DOHH2 (cell line): ENCODE data around the gene CCBE1.

Experiments used
- EZH2phosphoT487 ChIP-seq: fragments of 200-600 bp; sonication (generic); IDR thresholded peaks from 2 replicates; pipeline ENCODE4 v1.6.1; 2017; ENCODE audit warnings: borderline replicate concordance, mild to moderate bottlenecking, antibody characterized with exemption, low read length, moderate library complexity, mixed read lengths
- TF ChIP-seq, protein P1 (sequence below): fragments of 200-600 bp; sonication (generic); IDR thresholded peaks from one replicate; pipeline ENCODE4 v1.5.1; 2014; ENCODE audit warnings: antibody characterized with exemption, mild to moderate bottlenecking, low read depth, low read length; ENCODE audit not compliant: poor library complexity, severe bottlenecking

DNA sequence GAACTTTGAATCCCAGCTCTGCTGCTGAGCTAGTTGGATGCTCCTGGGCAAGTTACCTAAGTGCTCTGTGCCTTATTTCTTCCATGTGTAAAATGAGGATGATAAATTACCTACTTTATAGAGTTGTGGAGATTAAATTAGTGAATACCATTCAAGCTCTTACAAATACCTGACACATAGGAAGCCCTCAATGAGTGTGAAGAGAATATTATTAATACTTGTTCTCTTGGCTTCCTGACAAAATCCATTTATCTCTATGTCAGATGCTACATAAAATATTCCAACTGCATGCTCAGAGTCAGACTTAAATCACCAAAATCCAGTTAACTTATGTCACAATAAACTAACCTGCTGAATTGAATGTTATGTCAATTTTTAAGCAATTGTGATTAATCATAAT lies 42.9 kb upstream of the CCBE1 start:
- no peak for TF ChIP-seq EZH2phosphoT487
- TF ChIP-seq, protein P1, sequence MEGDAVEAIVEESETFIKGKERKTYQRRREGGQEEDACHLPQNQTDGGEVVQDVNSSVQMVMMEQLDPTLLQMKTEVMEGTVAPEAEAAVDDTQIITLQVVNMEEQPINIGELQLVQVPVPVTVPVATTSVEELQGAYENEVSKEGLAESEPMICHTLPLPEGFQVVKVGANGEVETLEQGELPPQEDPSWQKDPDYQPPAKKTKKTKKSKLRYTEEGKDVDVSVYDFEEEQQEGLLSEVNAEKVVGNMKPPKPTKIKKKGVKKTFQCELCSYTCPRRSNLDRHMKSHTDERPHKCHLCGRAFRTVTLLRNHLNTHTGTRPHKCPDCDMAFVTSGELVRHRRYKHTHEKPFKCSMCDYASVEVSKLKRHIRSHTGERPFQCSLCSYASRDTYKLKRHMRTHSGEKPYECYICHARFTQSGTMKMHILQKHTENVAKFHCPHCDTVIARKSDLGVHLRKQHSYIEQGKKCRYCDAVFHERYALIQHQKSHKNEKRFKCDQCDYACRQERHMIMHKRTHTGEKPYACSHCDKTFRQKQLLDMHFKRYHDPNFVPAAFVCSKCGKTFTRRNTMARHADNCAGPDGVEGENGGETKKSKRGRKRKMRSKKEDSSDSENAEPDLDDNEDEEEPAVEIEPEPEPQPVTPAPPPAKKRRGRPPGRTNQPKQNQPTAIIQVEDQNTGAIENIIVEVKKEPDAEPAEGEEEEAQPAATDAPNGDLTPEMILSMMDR, result no peak
